ENCODE data around the gene TNFAIP1.
A peak's percentile ranks its signal among the peaks of the same experiment; 100 is the strongest.

Gene TNFAIP1

DNA sequence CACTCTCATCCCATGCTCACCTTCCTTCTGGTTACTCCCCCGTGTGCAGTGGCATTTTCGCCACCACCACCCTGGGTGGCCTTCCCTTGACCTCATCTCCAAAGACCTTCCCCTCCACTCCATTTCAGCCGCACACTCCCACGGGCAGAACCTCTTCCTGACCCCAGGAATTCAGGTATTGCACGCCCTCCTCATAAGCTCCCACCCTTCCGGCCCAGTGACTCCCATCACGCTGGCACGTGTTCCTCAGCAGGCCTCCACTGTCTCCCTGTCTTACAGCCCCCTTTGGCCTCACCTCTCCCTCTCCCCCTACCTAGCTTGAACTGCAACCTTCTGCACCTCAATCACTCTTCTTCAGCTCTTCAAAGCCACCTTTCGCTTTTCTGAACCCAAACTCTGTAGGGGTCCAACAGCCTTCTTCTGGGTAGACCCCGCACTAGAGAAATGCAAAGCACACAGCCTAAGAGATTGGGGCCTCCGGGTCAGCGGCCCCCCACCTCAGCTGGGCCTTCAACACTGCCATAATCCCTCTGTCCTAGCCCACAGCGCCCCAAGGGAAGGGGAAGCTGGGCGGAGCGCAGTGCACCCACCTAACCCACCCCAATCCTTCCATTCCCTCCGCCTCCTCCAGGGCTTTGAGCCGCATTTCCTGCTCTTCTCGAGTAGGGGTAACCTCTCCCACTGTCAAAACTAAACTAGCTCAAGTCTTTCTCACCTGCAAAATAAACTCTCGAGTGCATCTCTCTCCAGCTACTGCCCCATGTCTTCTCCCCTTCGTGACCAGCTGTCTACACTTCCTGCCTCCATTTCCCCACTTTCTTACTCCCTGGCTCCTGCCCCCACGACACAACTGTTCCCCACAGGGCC, 18.2 kb upstream of the TNFAIP1 start:
- peak overlapping the region; percentile 58 to 83 for H3K4me3 ChIP-seq (ENCODE audit: low read length in 2 of 2)

DNA sequence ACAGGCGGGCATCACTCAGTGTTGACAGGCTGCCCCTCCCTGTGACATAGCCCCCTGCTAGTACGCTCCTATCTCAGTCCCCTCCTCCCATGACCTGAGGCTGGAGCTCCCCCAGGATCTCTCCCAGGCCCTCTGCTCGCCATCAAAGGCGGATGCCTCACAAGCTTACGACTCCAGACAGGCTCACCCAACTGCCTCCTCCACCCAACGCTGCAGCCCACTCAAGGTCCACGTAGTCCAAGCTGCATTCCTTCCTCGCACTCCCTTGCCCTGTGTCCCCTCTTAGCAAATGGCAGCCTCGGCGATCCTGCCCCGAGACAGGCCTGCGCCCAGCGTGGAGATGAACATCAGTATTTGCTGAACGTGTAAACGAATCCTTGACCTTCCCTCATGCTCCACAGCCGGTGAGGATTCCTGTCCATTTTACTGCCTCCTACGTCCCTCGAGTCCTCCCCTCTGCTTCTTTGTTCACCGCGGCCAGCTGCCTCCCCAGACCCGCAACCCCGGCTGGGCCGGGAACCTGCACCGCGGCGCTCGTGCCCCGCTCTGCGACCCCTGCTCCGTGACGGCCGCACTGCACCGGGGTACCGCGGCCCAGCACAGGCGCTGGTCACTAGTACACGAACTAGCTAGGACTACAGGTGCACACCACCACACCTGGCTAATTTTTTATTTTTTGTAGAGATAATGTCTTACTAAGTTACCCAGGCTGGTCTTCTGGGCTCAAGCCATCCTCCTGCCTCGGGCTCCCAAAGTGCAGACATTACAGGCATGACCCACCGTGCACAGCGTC, 17.4 kb upstream of the TNFAIP1 start:
- Histone ChIP-seq H3K23ac (ENCODE audit: low read depth, low read length, poor library complexity) (peak overlapping the region; percentile 80), H2AFZ (ENCODE audit: low read length) (peak overlapping the region; percentile 70), H3K9me3 (replicated peaks in 1 of 2; ENCODE audit: control insufficient read depth in 2 of 2, insufficient read depth in 1 of 2, low read depth in 1 of 2, low read length in 2 of 2) (peaks cover 0 to 10% of the 10 kb centered on the region in 2 donors), H2BK15ac (ENCODE audit: low read length) (peak overlapping the region; percentile 86), H3K4ac (ENCODE audit: low read length) (peak overlapping the region; percentile 67), H3K4me3 (ENCODE audit: low read length in 2 of 2) (peak overlapping the region; percentile 58 to 83), H3K4me1 (ENCODE audit: control insufficient read depth in 2 of 2, insufficient read depth in 1 of 2, low read depth in 1 of 2, low read length in 2 of 2) (peaks cover 15 to 23% of the 10 kb centered on the region in 2 donors), H3K79me1 (ENCODE audit: low read depth, low read length) (peaks cover 2% of the 10 kb centered on the region), H3K14ac (ENCODE audit: low read length) (no peak overlapping the region), H2AK5ac (ENCODE audit: low read depth, low read length) (peak overlapping the region; percentile 33), H2BK5ac (ENCODE audit: low read length) (peak overlapping the region; percentile 4), H3K9ac (ENCODE audit: low read depth, low read length, poor library complexity) (peak overlapping the region; percentile 96), H3K27ac (replicated peaks; ENCODE audit: low read length) (peak overlapping the region; percentile 66), H4K91ac (ENCODE audit: low read depth, low read length, poor library complexity) (peak overlapping the region; percentile 77), H2BK12ac (ENCODE audit: low read length) (peak overlapping the region; percentile 3), H2BK120ac (ENCODE audit: low read depth, low read length) (no peak overlapping the region), H3K36me3 (replicated peaks in 1 of 2; ENCODE audit: control insufficient read depth in 2 of 2, insufficient read depth in 2 of 2, low read length in 2 of 2) (peaks cover 0 to 33% of the 10 kb centered on the region in 2 donors), H4K8ac (ENCODE audit: low read depth, low read length) (peak overlapping the region; percentile 70), H3K27me3 (ENCODE audit: control insufficient read depth in 3 of 3, insufficient read depth in 3 of 3, low read depth in 1 of 3, low read length in 3 of 3) (no peaks in the 10 kb centered on the region), H3K18ac (ENCODE audit: low read length) (peak overlapping the region; percentile 88), H3K4me2 (ENCODE audit: insufficient read depth, low read length, poor library complexity, severe bottlenecking) (peak overlapping the region; percentile 68)
- no CpG with 5 or more reads among the region's 40 CpGs for WGBS, 2 donors (ENCODE audit: extremely low coverage in 2 of 2, insufficient read length in 2 of 2, insufficient replicate concordance in 1 of 2)
- DNase-seq (ENCODE audit: low spot score): peak; percentile 42

More for the DNA sequence above, 18.2 kb upstream of the TNFAIP1 start:
- Histone ChIP-seq H2BK12ac (ENCODE audit: low read length) (peak overlapping the region; percentile 16), H3K4me2 (ENCODE audit: insufficient read depth, low read length, poor library complexity, severe bottlenecking) (no peak overlapping the region), H3K23ac (ENCODE audit: low read depth, low read length, poor library complexity) (peak overlapping the region; percentile 68), H3K18ac (ENCODE audit: low read length) (peak overlapping the region; percentile 65), H2BK5ac (ENCODE audit: low read length) (peak overlapping the region; percentile 4), H2BK120ac (ENCODE audit: low read depth, low read length) (peak overlapping the region; percentile 6), H3K27ac (replicated peaks; ENCODE audit: low read length) (no peak overlapping the region), H3K14ac (ENCODE audit: low read length) (no peak overlapping the region), H3K9ac (ENCODE audit: low read depth, low read length, poor library complexity) (peak overlapping the region; percentile 96), H2AK5ac (ENCODE audit: low read depth, low read length) (peak overlapping the region; percentile 33), H3K79me1 (ENCODE audit: low read depth, low read length) (peaks cover 2% of the 10 kb centered on the region), H3K4ac (ENCODE audit: low read length) (peak overlapping the region; percentile 2), H3K36me3 (replicated peaks in 1 of 2; ENCODE audit: control insufficient read depth in 2 of 2, insufficient read depth in 2 of 2, low read length in 2 of 2) (peaks cover 0 to 25% of the 10 kb centered on the region in 2 donors), H2BK15ac (ENCODE audit: low read length) (peak overlapping the region; percentile 86), H3K4me1 (ENCODE audit: control insufficient read depth in 2 of 2, insufficient read depth in 1 of 2, low read depth in 1 of 2, low read length in 2 of 2) (peaks cover 13 to 22% of the 10 kb centered on the region in 2 donors), H3K27me3 (ENCODE audit: control insufficient read depth in 3 of 3, insufficient read depth in 3 of 3, low read depth in 1 of 3, low read length in 3 of 3) (no peaks in the 10 kb centered on the region), H2AFZ (ENCODE audit: low read length) (peak overlapping the region; percentile 70), H3K9me3 (replicated peaks in 1 of 2; ENCODE audit: control insufficient read depth in 2 of 2, insufficient read depth in 1 of 2, low read depth in 1 of 2, low read length in 2 of 2) (peaks cover 0 to 10% of the 10 kb centered on the region in 2 donors), H4K8ac (ENCODE audit: low read depth, low read length) (peak overlapping the region; percentile 70), H4K91ac (ENCODE audit: low read depth, low read length, poor library complexity) (peak overlapping the region; percentile 77)
- DNase-seq (ENCODE audit: low spot score): no peak
- WGBS, 2 donors (ENCODE audit: extremely low coverage in 2 of 2, insufficient read length in 2 of 2, insufficient replicate concordance in 1 of 2): no CpG with 5 or more reads among the region's 21 CpGs

DNA sequence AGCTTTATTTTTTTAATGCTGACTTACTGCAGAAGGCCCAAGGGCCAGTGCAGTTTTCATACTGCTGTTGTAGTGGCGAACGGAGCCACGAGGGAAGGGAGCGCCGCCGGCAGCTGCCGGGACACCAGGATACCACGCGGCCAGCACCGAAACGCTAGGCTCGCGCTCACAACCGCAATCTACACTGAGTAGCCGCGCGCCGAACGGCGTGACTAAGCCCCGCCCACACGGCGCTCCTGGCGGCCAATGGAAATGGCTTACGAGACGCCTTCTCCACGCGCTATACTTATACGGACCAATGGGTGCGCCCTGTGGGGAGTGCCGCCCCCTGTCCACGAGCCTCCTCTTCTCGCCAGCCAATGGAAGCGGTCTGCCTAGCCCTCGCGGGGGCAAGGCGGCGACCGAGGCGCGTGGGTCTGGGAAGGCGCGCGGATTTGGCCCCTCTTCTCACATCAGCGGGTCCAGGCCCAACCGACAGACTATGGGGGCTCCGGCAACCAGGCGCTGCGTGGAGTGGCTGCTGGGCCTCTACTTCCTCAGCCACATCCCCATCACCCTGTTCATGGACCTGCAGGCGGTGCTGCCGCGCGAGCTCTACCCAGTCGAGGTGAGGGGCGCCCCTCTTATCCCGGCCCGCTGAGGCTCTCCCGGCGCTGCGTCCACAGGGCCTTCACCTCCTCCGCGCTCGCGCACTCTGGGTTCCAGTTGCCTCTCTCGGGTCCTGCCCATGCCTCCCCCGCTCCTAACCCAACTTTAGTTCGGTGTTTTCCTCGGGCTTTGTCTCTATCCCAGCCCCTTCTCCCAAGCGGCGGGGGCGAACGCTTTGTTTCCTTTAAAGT, 16.6 kb upstream of the TNFAIP1 start, which contains the start of gene TMEM97:
TMEM97 (plus strand) TSS at position 442 of the 839 bp plus-strand sequence; CDS start at position 482, 40 bp downstream.
- peaks cover 0 to 10% of the 10 kb centered on the region in 2 donors for H3K9me3 ChIP-seq (replicated peaks in 1 of 2; ENCODE audit: control insufficient read depth in 2 of 2, insufficient read depth in 1 of 2, low read depth in 1 of 2, low read length in 2 of 2)
- peak within 1 kb of the TSS; percentile 87 for H2AFZ ChIP-seq (ENCODE audit: low read length)
- peak within 1 kb of the TSS; percentile 86 for H2BK15ac ChIP-seq (ENCODE audit: low read length)
- H3K4me2 ChIP-seq (ENCODE audit: insufficient read depth, low read length, poor library complexity, severe bottlenecking): peak within 1 kb of the TSS; percentile 68
- H2AK5ac ChIP-seq (ENCODE audit: low read depth, low read length): peak within 1 kb of the TSS; percentile 86
- peak within 1 kb of the TSS; percentile 96 for H3K9ac ChIP-seq (ENCODE audit: low read depth, low read length, poor library complexity)
- WGBS, 2 donors (ENCODE audit: extremely low coverage in 2 of 2, insufficient read length in 2 of 2, insufficient replicate concordance in 1 of 2): no CpG with 5 or more reads among the region's 72 CpGs
- peak within 1 kb of the TSS; percentile 70 for H4K8ac ChIP-seq (ENCODE audit: low read depth, low read length)
- peak within 1 kb of the TSS; percentile 74 for H3K27ac ChIP-seq (replicated peaks; ENCODE audit: low read length)
- H2BK120ac ChIP-seq (ENCODE audit: low read depth, low read length): no peak within 1 kb of the TSS
- peak within 1 kb of the TSS; percentile 69 for H2BK12ac ChIP-seq (ENCODE audit: low read length)
- peaks cover 15 to 27% of the 10 kb centered on the region in 2 donors for H3K4me1 ChIP-seq (ENCODE audit: control insufficient read depth in 2 of 2, insufficient read depth in 1 of 2, low read depth in 1 of 2, low read length in 2 of 2)
- DNase-seq (ENCODE audit: low spot score): peak; percentile 93
- no peaks in the 10 kb centered on the region for H3K27me3 ChIP-seq (ENCODE audit: control insufficient read depth in 3 of 3, insufficient read depth in 3 of 3, low read depth in 1 of 3, low read length in 3 of 3)
- peak within 1 kb of the TSS; percentile 96 for H3K18ac ChIP-seq (ENCODE audit: low read length)
- peak within 1 kb of the TSS; percentile 77 for H4K91ac ChIP-seq (ENCODE audit: low read depth, low read length, poor library complexity)
- H3K23ac ChIP-seq (ENCODE audit: low read depth, low read length, poor library complexity): peak within 1 kb of the TSS; percentile 80
- peak within 1 kb of the TSS; percentile 93 for H2BK5ac ChIP-seq (ENCODE audit: low read length)
- H3K79me1 ChIP-seq (ENCODE audit: low read depth, low read length): peaks cover 2% of the 10 kb centered on the region
- H3K14ac ChIP-seq (ENCODE audit: low read length): peak within 1 kb of the TSS; percentile 83
- peak within 1 kb of the TSS; percentile 58 to 96 for H3K4me3 ChIP-seq (ENCODE audit: low read length in 2 of 2)
- H3K36me3 ChIP-seq (replicated peaks in 1 of 2; ENCODE audit: control insufficient read depth in 2 of 2, insufficient read depth in 2 of 2, low read length in 2 of 2): peaks cover 0 to 38% of the 10 kb centered on the region in 2 donors
- peak within 1 kb of the TSS; percentile 67 for H3K4ac ChIP-seq (ENCODE audit: low read length)
